Stimulated activated CD4-positive, alpha-beta T cell treated with anti-CD3 and anti-CD28 coated beads, Interleukin-1b, Interleukin-23, amount 100 ng/mL, for 1 hour (primary cell): ENCODE measurements around the gene PYM1.
"Not testable (repeated sequence)": the region's sequence is repeated elsewhere in the genome, so short reads cannot be mapped to it uniquely, and the experiment has no call there.

Experiments
- DNase-seq, 2 donors: peaks; one replicate each; pipeline ENCODE4 v3.0.0-alpha.2; 2020; ENCODE audit warnings: low read depth in 2 of 2

PYM1 gene

GRCh38 chr12:55938826-55939501 lies 11.3 kb upstream of the PYM1 start:
- no peak for DNase-seq

DNA sequence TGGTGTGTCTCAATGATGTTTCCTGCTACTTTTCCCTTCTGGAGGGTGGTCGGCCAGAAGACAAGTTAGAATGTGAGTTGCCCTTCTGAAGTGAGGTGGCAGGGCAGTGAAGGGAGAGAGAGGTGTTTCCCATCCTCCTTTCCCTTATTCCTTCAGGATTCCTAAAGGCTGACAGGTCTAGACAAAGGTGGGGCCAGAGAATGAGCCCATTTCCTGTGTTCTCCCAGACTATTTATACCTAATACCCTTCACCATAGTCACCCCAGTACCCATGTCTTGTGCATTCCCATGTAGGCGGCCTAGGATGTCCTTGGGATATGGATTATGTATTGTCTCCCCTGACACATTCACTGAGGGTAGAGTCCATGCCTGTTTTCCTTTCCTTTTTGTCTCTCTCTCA lies 10.3 kb upstream of the PYM1 start:
- DNase-seq = no peak

GRCh38 chr12:55935738-55936151 lies 8.1 kb upstream of the PYM1 start:
- DNase-seq = no peak

DNA sequence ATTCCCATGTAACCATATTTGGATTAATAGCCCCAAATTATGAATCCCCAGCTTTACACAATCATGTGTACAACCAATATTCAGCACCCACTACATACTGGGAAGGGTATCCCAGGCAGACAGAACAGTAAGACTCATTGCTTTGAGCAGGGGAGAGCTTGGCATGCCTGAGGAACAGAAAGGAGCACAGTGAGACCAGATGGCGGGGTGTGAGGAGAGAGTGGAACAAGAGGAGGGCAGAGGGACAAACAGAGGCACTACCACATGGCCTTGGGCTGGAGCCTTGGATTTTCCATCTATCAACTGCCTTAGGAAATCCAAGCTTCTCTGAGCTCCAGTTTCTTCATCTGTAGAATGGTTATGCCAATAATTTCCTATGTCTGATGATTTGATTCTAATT lies 7.1 kb upstream of the PYM1 start:
- no peak for DNase-seq

GRCh38 chr12:55933799-55934742 lies 6.4 kb upstream of the PYM1 start:
- no peak for DNase-seq

DNA sequence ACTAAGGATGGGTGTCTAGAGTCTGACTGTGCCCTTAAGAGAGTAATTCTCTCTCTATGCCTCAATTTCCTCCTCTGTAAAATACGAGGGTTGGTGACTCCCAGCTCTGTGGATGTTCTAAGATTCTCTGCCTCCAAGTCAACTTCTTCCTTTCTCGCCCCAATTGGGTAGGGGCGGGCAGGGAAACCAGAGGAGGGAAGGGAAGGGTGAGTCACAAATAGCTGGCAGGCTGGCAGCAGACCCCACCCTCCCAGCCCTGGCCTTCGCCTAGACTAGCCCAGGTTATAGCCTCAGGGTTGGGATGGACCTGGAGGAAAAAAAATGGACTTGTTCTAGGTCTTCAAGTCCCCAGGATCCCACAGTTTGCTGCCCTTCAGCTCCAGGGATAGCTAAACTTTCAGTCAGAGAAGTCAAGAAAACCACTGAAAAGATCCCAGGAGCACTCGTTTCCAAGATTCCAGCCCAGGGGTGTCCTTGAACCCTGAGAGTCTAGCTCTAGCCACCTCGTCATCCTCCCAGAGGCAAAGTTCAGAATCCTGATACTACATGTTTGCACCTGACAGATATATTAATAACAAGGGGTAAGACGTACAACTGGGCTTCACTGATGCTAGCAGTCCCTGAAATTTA lies 5.6 kb upstream of the PYM1 start:
- no peak for DNase-seq

- DNase-seq = no peak
These were observed 4.8 kb upstream of the PYM1 start for GRCh38 chr12:55932551-55932910.

DNA sequence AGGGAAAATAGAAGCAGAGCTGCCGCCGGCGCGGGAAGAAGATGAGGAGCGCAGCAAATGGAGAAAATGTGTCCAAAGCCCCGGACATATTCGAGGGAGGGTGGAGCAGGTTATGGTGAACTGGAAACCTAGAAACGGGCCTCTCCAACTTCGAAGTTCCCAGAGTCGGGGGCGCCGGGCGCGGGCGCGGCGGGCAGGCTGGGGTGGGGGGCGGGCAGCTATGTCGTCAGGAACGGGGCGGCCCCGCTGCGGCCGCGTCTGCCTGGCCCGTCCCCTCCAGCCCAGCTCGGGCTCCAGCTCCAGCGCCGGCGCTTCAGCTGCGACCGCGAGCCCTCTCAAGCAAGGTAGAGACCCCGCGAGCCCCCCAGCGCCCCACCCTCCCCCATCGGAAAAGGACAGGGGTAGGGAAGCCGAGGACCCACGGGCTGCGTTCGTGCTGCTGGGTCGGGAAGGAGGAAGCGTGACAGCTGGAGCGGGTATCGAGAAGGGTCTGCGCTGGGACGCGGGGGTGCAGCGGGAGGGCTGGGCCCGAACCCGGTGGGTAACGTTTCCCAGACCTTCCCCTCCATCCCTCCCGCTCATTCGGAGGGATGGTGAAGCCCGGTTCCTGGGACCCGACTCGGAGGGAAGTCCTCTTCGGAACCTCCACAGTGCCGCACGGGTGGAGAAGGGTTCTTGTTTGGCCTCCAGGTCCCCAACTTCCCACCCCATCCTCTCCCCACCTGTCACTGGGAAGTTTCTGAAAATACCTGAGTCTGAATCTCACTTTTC lies 4.3 kb upstream of the PYM1 start:
- DNase-seq = no peak

DNA sequence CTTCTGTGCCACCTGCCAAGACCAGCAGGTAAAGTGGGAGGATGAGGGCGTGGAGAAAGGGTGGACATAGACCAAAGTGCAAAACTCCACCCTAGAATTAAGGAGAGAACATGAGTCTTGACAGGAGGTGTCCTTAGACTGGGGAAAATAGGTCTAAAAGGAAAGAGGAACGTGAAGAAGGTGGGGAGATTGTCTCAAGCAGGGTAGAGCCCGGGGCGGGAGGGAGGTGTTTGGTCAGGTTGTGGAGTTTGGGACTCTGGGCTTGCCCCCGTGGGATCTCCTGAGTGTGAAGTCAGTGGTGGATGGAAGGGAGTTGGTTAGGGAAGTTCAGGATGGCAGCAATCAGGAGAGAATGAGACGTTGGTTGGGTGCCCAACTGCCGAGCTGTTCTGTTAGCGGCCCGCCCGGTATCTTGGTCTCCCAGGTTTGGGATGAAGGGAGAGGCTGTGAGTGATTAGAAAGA lies 3.7 kb upstream of the PYM1 start:
- DNase-seq = no peak

GRCh38 chr12:55930771-55931316 lies 3.1 kb upstream of the PYM1 start, which contains the start of gene DGKA:
DGKA (plus strand) TSS chr12:55931162; CDS start chr12:55936504, 5,342 bp downstream.
- DNase-seq = peak in 1 of 2 donors; percentile 46

DNA sequence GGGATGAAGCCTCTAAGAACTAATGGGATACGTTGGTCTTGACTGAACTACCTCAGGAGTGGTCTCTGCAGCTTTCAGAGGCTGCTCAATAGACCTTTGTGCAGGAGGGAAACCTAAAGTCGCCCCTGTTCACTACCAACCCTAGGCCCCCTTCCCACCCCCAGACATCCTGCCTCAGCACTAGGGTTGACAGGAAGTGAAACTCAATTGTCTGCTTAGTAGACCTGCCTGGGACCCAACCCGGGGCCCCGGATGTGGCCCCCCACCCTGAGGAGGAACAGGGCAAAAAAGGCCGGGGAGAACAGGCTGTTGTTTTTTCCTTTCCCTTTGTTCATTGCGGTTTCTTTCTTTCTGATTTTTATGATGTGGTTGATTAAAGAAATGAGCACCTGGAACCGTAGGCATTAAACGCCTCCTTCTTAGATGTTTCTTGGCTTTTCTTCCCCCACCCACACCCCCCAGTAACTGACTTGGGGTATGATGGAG lies 1.7 kb upstream of the PYM1 start:
- DNase-seq = peak; percentile 58 to 74

DNA sequence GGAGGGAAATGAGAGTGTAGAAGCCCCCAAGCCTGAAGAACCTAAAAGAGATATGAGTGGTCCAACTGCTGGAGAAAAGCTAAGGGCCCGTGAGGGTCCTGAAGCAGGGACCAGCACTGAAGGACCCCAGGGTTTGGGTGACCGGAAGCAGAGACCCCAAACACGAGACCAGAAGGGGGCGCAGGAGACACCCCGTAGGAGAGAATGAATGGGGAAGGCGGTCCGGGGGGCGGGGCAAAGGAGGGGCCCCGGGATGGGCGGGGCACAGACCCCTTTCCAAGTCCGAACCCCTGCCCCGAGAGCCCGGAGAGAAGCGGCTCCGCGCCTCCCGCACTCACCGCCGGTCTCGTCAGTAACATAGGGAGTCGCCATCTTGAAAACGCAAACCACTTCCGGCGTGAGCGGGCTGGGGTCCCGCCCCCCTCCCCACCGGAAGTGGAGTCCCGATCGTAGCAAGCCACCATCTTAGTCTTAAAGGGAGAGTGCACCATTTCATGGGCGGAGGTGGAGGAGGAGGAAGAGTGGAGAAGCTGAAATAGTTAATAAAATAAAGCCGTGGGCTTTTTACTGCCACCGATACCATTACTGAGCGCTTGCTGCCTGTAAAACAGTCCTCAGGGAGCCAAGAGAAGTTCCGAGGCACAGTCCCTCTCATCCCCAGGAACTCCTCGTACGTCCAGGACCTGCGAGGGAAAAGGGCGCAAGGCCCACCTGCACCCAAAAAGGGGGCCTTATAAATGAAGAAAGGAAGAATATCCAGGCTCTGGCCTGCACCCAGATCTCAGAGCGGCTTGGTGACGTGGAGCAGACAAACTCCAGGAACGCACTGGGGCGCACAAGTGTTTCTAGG lies 731 bp downstream of the PYM1 start:
- DNase-seq = peak; percentile 73 to 74

DNA sequence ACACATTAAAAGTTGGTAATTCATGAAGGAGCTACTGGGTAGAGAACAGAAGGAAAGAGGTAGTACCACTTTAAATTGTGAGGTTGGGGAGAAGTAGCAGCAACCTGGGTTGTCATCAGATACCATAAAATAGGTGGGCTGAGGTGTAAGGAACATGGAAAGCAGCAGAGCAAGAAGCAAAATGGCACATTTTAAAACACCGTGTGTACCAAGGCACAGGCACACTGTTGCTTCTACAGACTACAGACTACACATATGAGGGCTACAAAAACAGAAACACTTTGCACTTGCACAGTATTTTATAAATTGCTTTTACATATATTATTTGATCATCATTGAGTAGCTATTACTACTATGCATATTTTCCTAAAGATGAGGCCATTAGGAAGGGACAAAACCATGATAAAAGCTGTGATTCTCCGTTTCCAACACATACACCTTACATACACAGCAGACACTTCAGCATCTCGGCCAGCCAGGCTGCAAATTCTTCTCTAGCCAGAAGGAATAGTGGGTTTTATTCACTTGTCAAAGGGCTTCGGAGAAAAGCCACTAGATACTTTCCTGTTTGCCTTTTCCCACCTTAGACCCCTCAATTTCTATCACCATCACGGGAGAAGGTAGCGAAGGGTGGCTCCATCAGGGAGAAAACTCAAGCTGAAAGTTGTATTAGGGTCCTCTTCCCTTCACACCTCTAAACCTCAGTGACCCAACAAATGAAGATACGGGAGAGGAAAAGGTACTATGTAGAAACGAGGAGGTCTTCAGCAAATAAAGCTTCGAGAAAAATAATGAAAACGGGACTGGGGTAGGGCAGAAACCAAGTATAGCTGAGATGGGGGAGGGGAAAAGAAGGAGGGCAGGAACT lies 1.6 kb downstream of the PYM1 start:
- no peak for DNase-seq

- DNase-seq = no peak
These were observed 2.3 kb downstream of the PYM1 start for GRCh38 chr12:55925371-55925770.

DNA sequence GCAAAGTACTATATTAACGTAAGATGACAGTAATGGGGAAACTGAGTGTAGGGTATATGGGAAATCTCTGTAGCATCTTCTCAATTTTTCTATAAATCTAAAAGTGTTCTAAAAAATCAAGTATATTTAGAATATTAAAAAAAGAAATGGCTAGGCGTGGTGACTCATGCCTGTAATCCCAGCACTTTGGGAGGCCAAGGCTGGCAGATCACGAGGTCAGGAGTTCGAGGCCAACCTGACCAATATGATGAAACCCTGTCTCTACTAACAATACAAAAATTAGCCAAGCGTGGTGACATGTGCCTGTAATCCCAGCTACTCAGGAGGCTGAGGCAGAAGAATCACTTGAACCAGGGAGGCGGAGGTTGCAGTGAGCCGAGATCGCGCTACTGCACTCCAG lies 4.0 kb downstream of the PYM1 start:
- not testable (repeated sequence) for DNase-seq

DNA sequence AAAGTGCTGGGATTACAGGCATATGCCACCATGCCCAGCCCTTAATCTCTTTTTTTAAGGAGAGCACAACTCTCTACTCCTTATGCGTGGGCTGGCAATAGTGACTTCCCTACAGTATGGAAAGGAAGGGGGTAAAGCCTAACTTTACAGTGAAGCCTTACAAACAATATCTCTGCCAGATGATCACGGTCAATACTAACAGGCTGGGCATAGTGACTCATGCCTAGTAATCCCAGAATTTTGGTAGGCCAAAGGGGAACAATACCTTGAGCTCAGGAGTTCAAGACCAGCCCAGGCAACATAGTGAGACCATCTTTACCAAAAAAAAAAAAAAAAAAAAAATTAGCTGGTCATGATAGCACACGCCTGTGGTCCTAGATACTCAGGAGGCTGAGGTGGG lies 5.6 kb downstream of the PYM1 start:
- no peak for DNase-seq

GRCh38 chr12:55919032-55919431 lies 8.7 kb downstream of the PYM1 start:
- not testable (repeated sequence) for DNase-seq

DNA sequence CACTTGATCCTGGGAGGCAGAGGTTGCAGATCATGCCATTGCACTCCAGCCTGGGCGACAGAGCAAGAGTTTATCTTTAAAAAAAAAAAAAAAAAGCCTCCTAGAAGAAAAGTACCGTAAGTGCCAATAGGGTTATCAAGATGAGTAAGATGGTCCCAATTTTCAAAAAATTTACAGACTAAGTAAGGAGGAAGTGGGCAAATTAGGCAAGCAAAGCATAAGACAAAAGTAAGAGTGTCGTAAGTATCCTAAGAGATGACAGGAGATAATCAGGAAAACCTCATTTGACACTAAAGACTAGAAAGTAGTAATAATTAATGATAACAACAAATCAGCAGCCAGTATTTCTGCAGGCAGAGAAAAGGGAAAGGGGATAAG lies 12.2 kb downstream of the PYM1 start:
- no peak for DNase-seq

GRCh38 chr12:55912908-55913307 lies 14.8 kb downstream of the PYM1 start:
- DNase-seq = no peak
